ENCODE measurements around the gene CCDC142. TPM values are rescaled to one million over a fixed set of nuclear protein-coding genes. Genes with fewer than 3 reads are reported as not detected.
A peak's percentile ranks its signal among the peaks of the same experiment; 100 is the strongest.

The CCDC142 gene
- total and polyA plus RNA-seq, 2 of the 8 experiments (the other 6 are each of a cell fraction or from before 2014, with no cell fraction given) = 6.0 to 10.7 TPM

DNA sequence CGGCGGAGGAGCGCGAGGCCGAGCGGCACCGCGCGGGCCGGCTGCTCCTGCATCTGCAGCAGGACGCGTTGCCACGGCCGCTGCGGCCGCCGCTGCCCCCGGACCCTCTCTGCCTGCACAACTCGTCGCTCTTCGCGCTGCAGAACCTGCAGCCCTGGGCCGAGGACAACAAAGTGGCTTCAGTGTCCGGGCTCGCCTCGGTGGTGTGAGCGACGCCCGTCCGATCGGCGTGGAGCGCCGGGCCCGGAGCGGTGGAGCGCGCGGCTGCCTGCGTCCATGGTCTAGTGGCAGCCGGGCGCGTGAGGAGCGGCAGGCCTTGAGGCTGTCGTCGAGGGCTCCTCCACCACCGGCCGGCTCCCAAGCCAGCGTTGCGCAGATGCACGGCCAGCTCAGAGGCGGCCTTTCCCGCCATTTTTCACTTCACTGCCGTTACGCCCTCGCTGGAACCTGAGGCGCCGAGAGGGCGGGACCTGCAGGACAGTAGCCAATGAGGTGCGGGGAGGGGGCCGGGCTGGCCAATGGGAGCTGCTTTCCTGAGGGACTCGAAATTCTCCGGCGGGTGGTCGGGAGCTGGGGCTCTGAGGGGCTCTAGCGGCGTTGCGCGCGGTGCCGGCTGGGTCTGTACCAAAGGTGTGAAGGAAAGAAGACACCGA lies 33.3 kb upstream of the CCDC142 start (continued):
- TF ChIP-seq YY1 (IDR thresholded peaks at IDR 0.05; ENCODE audit: low read depth, low read length) (peak; percentile 24; the same call in 1 of the 2 replicates), FOSL1 (IDR thresholded peaks at IDR 0.05; ENCODE audit: insufficient read depth, low read depth, low read length) (no peak), KDM1A (IDR thresholded peaks at IDR 0.05; ENCODE audit: borderline replicate concordance, low read length) (no peak; the same call in 1 of the 2 replicates), POU5F1 (IDR thresholded peaks at IDR 0.05; ENCODE audit: low read depth, low read length) (no peak), HDAC2 (IDR thresholded peaks at IDR 0.05; ENCODE audit: borderline replicate concordance in 1 of 2, low read depth in 2 of 2, low read length in 2 of 2) (peak in 1 of 2 experiments; percentile 91; a peak in 2 of 4 replicates), NANOG (IDR thresholded peaks at IDR 0.05; ENCODE audit: insufficient read depth, low read depth, low read length, poor library complexity, severe bottlenecking) (no peak), POLR2AphosphoS5 (IDR thresholded peaks at IDR 0.05; ENCODE audit: low read depth, low read length) (no peak), BRCA1 (IDR thresholded peaks at IDR 0.05; ENCODE audit: low read depth, low read length) (no peak)
- TF ChIP-seq, protein P1, sequence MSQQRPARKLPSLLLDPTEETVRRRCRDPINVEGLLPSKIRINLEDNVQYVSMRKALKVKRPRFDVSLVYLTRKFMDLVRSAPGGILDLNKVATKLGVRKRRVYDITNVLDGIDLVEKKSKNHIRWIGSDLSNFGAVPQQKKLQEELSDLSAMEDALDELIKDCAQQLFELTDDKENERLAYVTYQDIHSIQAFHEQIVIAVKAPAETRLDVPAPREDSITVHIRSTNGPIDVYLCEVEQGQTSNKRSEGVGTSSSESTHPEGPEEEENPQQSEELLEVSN (IDR thresholded peaks at IDR 0.05) = peak; percentile 100
- TF ChIP-seq, protein P2, sequence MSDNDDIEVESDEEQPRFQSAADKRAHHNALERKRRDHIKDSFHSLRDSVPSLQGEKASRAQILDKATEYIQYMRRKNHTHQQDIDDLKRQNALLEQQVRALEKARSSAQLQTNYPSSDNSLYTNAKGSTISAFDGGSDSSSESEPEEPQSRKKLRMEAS (IDR thresholded peaks at IDR 0.05) = peak; percentile 99

All from H1 (cell line).